A549 (cell line): ENCODE measurements around the gene PLCB2. TPM values are rescaled to one million over a fixed set of nuclear protein-coding genes. Genes with fewer than 3 reads are reported as not detected.

Experiments used
- ATAC-seq, 2 experiments: fragments of 200-7000 bp in 1 of 2; fragments of >200 bp in 1 of 2; cut with Nextera tagmentation in 1 of 2; cut with Tn5 transposase in 1 of 2; 3 replicates each; pipeline versions ENCODE4 v1.8.0 to v1.9.1; 2018 to 2020; ENCODE audit warnings: mild to moderate bottlenecking in 1 of 2, moderate library complexity in 1 of 2
- CTCF ChIA-PET: fragments of 300-600 bp; sonication (Branson Sonifier 250); formaldehyde crosslinking; extraction: SDS; loops from one replicate; lab custom pipeline; 2021; ENCODE audit warnings: antibody characterized with exemption, inconsistent platforms; lab: Yijun Ruan, JAX
- POLR2A ChIA-PET: fragments of 350-600 bp; formaldehyde crosslinking; extraction: SDS; loops from one replicate; lab custom pipeline; 2021; ENCODE audit warnings: antibody characterized with exemption, inconsistent platforms; lab: Yijun Ruan, JAX
- DNase-seq, 2 experiments: peaks; one replicate each; pipeline versions ENCODE4 v3.0.0 to v3.0.0-alpha.2; 2011 to 2016; ENCODE audit warnings: low read depth in 1 of 2, low spot score in 1 of 2
- FAIRE-seq: peaks from 2 replicates; lab custom pipeline; 2011; peaks lifted over from hg19 to GRCh38; lab: Jason Lieb, UNC
- H3K27ac ChIP-seq, 2 experiments: fragments of >200 bp; sonication (Bioruptor Twin); formaldehyde crosslinking; 3 replicates each; pipeline ENCODE4 v1.5.1; 2016 to 2017
- H3K4me1 ChIP-seq: fragments of >200 bp; sonication (Bioruptor Twin); formaldehyde crosslinking; 3 replicates; pipeline ENCODE4 v1.6.1; 2016
- H3K4me2 ChIP-seq: fragments of >200 bp; sonication (Bioruptor Twin); formaldehyde crosslinking; 3 replicates; pipeline ENCODE4 v1.6.1; 2016
- H3K4me3 ChIP-seq: fragments of >200 bp; sonication (Bioruptor Twin); formaldehyde crosslinking; 3 replicates; pipeline ENCODE4 v1.5.1; 2016
- H3K9me3 ChIP-seq: fragments of >200 bp; sonication (Bioruptor Twin); formaldehyde crosslinking; 3 replicates; pipeline ENCODE4 v1.6.1; 2016
- ATOH8 ChIP-seq: fragments of 250-450 bp; sonication (Bioruptor Pico); IDR thresholded peaks from 2 replicates; pipeline ENCODE4 v1.5.0; 2020; ENCODE audit warnings: low read depth, mild to moderate bottlenecking, moderate library complexity
- BCL3 ChIP-seq: fragments of >200 bp; sonication (Bioruptor Twin); formaldehyde crosslinking; IDR thresholded peaks from 3 replicates; pipeline ENCODE4 v1.6.1; 2016
- BHLHE40 ChIP-seq: IDR thresholded peaks from 2 replicates; pipeline ENCODE4 v1.6.1; 2012; ENCODE audit warnings: low read depth, low read length, inconsistent platforms
- CEBPB ChIP-seq, 2 experiments: fragments of >200 bp in 1 of 2; sonication (Bioruptor Twin) in 1 of 2; formaldehyde crosslinking in 1 of 2; IDR thresholded peaks; 2 replicates each; pipeline ENCODE4 v1.6.1; 2012 to 2016
- CHD4 ChIP-seq: fragments of 200-600 bp; sonication (generic); IDR thresholded peaks from 2 replicates; pipeline ENCODE4 v1.6.1; 2016; ENCODE audit warnings: antibody characterized with exemption, mild to moderate bottlenecking, borderline replicate concordance
- E2F6 ChIP-seq: IDR thresholded peaks from 2 replicates; pipeline ENCODE4 v1.6.1; 2012; ENCODE audit warnings: low read depth, borderline replicate concordance
- EHMT2 ChIP-seq: fragments of 200-600 bp; sonication (generic); IDR thresholded peaks from 2 replicates; pipeline ENCODE4 v1.6.1; 2016; ENCODE audit warnings: antibody characterized with exemption, low read depth, mild to moderate bottlenecking, moderate library complexity
- EP300 ChIP-seq, 2 experiments: fragments of >200 bp; sonication (Bioruptor Twin); formaldehyde crosslinking; IDR thresholded peaks; 2 replicates in 1 of 2; 3 replicates in 1 of 2; pipeline ENCODE4 v1.6.1; 2016 to 2017
- FOSB ChIP-seq: fragments of 250-450 bp; sonication (Bioruptor Pico); IDR thresholded peaks from 2 replicates; pipeline ENCODE4 v1.5.0; 2020; ENCODE audit warnings: mild to moderate bottlenecking, moderate library complexity
- HDAC2 ChIP-seq: fragments of 200-600 bp; sonication (generic); IDR thresholded peaks from 2 replicates; pipeline ENCODE4 v1.6.1; 2016
- HES2 ChIP-seq: fragments of >200 bp; sonication (Bioruptor Twin); formaldehyde crosslinking; IDR thresholded peaks from 2 replicates; pipeline ENCODE4 v1.6.1; 2016
- HOXB13 ChIP-seq: fragments of 250-450 bp; sonication (Bioruptor Pico); IDR thresholded peaks from 2 replicates; pipeline ENCODE4 v1.5.0; 2020; ENCODE audit warnings: low read depth, mild to moderate bottlenecking, moderate library complexity
- JUN ChIP-seq, 2 experiments: fragments of >200 bp; sonication (Bioruptor Twin); formaldehyde crosslinking; IDR thresholded peaks; 2 replicates in 1 of 2; 3 replicates in 1 of 2; pipeline ENCODE4 v1.6.1; 2016 to 2017
- KDM5A ChIP-seq: fragments of 200-600 bp; sonication (generic); IDR thresholded peaks from 2 replicates; pipeline ENCODE4 v1.6.1; 2016; ENCODE audit warnings: antibody characterized with exemption, mild to moderate bottlenecking
- MAFK ChIP-seq: fragments of 450-650 bp; IDR thresholded peaks from 2 replicates; pipeline ENCODE4 v1.6.1; 2014; ENCODE audit not compliant: partially characterized antibody
- MAX ChIP-seq: IDR thresholded peaks from 2 replicates; pipeline ENCODE4 v1.6.1; 2012
- MAZ ChIP-seq: fragments of 150-350 bp; IDR thresholded peaks from 2 replicates; pipeline ENCODE4 v1.6.1; 2014; ENCODE audit warnings: antibody characterized with exemption, low read depth, low read length, borderline replicate concordance
- MYC ChIP-seq: IDR thresholded peaks from 2 replicates; pipeline ENCODE4 v1.6.1; 2012; ENCODE audit warnings: mild to moderate bottlenecking, inconsistent platforms, low read length, improper control_type of control experiment, borderline replicate concordance
- NR3C1 ChIP-seq: fragments of >200 bp; sonication (Bioruptor Twin); formaldehyde crosslinking; IDR thresholded peaks from 3 replicates; pipeline ENCODE4 v1.6.1; 2017
- PHF8 ChIP-seq: fragments of 200-600 bp; sonication (generic); IDR thresholded peaks from 2 replicates; pipeline ENCODE4 v1.6.1; 2016; ENCODE audit warnings: low read depth, mild to moderate bottlenecking, antibody characterized with exemption, moderate library complexity, borderline replicate concordance
- POLR2AphosphoS2 ChIP-seq: conservative IDR thresholded peaks from 2 replicates; pipeline ENCODE4 v1.6.1; 2012; ENCODE audit warnings: low read length, improper control_type of control experiment, inconsistent platforms
- RAD21 ChIP-seq, 2 experiments: fragments of >200 bp in 1 of 2; sonication (Bioruptor Twin) in 1 of 2; formaldehyde crosslinking in 1 of 2; IDR thresholded peaks in 1 of 2; conservative IDR thresholded peaks in 1 of 2; 2 replicates in 1 of 2; 3 replicates in 1 of 2; pipeline ENCODE4 v1.6.1; 2012 to 2018; ENCODE audit warnings: inconsistent platforms in 1 of 2
- TFCP2L1 ChIP-seq: fragments of 250-450 bp; sonication (Bioruptor Pico); IDR thresholded peaks from 2 replicates; pipeline ENCODE4 v1.5.0; 2021; ENCODE audit warnings: mild to moderate bottlenecking
- TP53 ChIP-seq: fragments of 250-450 bp; sonication (Bioruptor Pico); IDR thresholded peaks from 2 replicates; pipeline ENCODE4 v1.5.0; 2021; ENCODE audit warnings: mild to moderate bottlenecking, moderate library complexity
- ZC3H11A ChIP-seq: fragments of 450-650 bp; IDR thresholded peaks from 2 replicates; pipeline ENCODE4 v1.6.1; 2014; ENCODE audit warnings: antibody characterized with exemption, mild to moderate bottlenecking
- WGBS: methylation state at CpG from one replicate; pipeline ENCODE4 v1.1.6; 2017; ENCODE audit errors: missing lambda C conversion rate; 5-methylcytosine and 5-hydroxymethylcytosine counted together
- polyA plus RNA-seq, 4 experiments: library from polyadenylated mRNA; depleted of rRNA in 3 of 4; stranded (reverse); fragments of >200 nt; fragmentation: RNase III in 1 of 4; extraction: RNeasy Plus Mini Kit Qiagen cat#74134 plus additional on column Dnase treatment in 1 of 4; gene quantifications; 2 replicates in 3 of 4; 3 replicates in 1 of 4; pipeline ENCODE4 v1.2.3, GENCODE V29; 2011 to 2017

The PLCB2 gene
- polyA plus RNA-seq, 2 of the 4 experiments (the other 2 are of a cell fraction), result 0.30 to 0.49 TPM

GRCh38 chr15:40290918-40291574, 16.7 kb downstream of the PLCB2 start:
- Histone ChIP-seq H3K4me3 (peak overlapping the region; percentile 34), H3K4me2 (peak overlapping the region; percentile 84), H3K9me3 (no peaks in the 10 kb centered on the region), H3K4me1 (peaks cover 11% of the 10 kb centered on the region; the same call in 2 of the 3 replicates), H3K27ac (peak overlapping the region; percentile 61 to 87; a peak in 5 of 6 replicates)
- FAIRE-seq (no peak), ATAC-seq (peak; percentile 67 to 82), DNase-seq (peak; percentile 31 to 38)
- CTCF ChIA-PET, result interaction anchor here (0.6 to 7.2 kb wide), 10 partner anchors 9 to 83 kb away, joined by 3 to 55 read pairs (median 18); partner anchors contain the start of genes INAFM2 and PLCB2
- WGBS, result 47% methylated on average over 6 of the region's 68 CpGs
- TF ChIP-seq ZC3H11A (no peak), ATOH8 (CRISPR knock-in tag) (no peak), E2F6 (peak; percentile 76), CHD4 (no peak), HES2 (no peak), MAZ (no peak), PHF8 (no peak), MAX (peak; percentile 83), EHMT2 (no peak), JUN (IDR thresholded peaks at IDR 0.05) (no peak)
- POLR2A ChIA-PET, result interaction anchor here (1.4 kb wide), 1 partner anchor 48 kb away, joined by 3 read pairs; no protein-coding TSS in a partner anchor

- no peak for TF ChIP-seq TFCP2L1 (CRISPR knock-in tag)
- TF ChIP-seq BCL3, result no peak
- no peak for TF ChIP-seq KDM5A
- TF ChIP-seq CHD4, result no peak
- TF ChIP-seq HOXB13, result no peak
- no peak for TF ChIP-seq MAFK
- no peak for TF ChIP-seq JUN (IDR thresholded peaks at IDR 0.05)
- TF ChIP-seq TP53 (CRISPR knock-in tag), result no peak
- no peak for TF ChIP-seq MYC
- no peak for TF ChIP-seq FOSB
- no peak for TF ChIP-seq BHLHE40
- TF ChIP-seq POLR2AphosphoS2, result no peak
- no peak for TF ChIP-seq RAD21 (conservative IDR thresholded peaks at IDR 0.05 in 1 of 2, IDR thresholded peaks at IDR 0.05 in 1 of 2)
- TF ChIP-seq NR3C1, result no peak
- no peak for TF ChIP-seq CEBPB (IDR thresholded peaks at IDR 0.05)
- TF ChIP-seq ZC3H11A, result no peak
- TF ChIP-seq E2F6, result no peak
- no peak for TF ChIP-seq EP300 (IDR thresholded peaks at IDR 0.05)
- no peak for TF ChIP-seq HDAC2
- no peak for FAIRE-seq
- ATAC-seq, result no peak
- H3K9me3 ChIP-seq, result no peaks in the 10 kb centered on the region
- 97% methylated on average over 8 of the region's 12 CpGs for WGBS
- no peak overlapping the region; a peak in 2 of 6 replicates for H3K27ac ChIP-seq
- H3K4me3 ChIP-seq, result no peak overlapping the region
- H3K4me2 ChIP-seq, result peak overlapping the region; percentile 84; the same call in 1 of the 3 replicates
- ChIA-PET CTCF (interaction anchor here (0.8 to 7.2 kb wide), 9 partner anchors 9 to 73 kb away, joined by 3 to 55 read pairs (median 19); partner anchors contain the start of genes INAFM2 and PLCB2), POLR2A (no interaction called here)
- no peak for DNase-seq
- peaks cover 13% of the 10 kb centered on the region; the same call in 2 of the 3 replicates for H3K4me1 ChIP-seq
These were observed 17.2 kb downstream of the PLCB2 start for GRCh38 chr15:40290545-40290917.
